ENCODE results near the gene KNDC1.
A peak's percentile ranks its signal among the peaks of the same experiment; 100 is the strongest.
"Not testable (repeated sequence)": the region's sequence is repeated elsewhere in the genome, so short reads cannot be mapped to it uniquely, and the experiment has no call there.

KNDC1 gene

DNA sequence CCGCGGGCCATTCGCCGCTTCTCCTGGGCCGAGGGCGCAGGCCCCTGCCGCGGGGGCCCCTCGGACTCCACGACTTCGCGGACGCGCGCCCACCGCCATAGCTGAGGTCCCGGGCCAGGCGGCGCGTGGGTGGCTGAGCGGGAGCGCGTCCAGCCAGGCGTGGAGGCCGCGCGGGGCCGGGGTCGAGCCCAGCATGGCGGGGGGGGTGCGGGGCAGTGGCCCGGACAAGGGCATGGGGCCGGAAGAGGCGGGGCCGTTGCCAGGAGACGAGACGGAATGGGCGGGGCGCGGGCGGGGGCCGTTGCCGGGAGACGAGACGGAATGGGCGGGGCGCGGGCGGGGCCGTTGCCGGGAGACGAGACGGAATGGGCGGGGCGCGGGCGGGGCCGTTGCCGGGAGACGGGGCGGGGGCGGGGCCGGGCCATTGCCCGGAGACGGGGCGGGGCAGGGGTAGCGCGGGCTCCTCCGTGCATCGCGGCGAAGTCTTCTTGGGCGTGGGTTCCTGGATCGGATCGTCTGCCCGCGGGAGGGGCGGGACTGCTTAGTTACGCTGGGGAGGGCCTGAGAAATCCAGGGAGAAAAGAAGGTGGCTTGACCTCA is 101.8 kb downstream of the KNDC1 start:
- DNase-seq (ENCODE audit: low read depth), result peak; percentile 79

DNA sequence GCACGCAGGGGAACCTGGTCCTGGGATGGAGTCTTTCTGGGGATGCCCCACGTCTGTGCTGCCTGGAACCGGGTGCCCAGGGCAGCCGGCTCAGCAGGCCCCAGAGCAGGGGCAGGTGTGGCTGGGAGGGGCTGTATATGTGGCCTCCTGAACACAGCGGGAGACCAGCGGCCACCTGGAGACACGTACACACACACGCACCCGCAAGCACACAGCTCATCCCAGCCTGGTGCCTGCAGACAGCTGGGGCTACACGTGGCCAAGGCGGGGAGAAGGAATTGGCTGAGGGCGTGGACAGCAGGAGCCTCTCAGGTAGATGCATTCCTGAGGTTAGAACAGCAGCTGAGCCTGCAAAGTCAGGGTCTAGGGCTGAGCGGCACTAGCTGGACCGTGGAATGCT is 102.7 kb downstream of the KNDC1 start:
- no peak for DNase-seq (ENCODE audit: low read depth)

DNA sequence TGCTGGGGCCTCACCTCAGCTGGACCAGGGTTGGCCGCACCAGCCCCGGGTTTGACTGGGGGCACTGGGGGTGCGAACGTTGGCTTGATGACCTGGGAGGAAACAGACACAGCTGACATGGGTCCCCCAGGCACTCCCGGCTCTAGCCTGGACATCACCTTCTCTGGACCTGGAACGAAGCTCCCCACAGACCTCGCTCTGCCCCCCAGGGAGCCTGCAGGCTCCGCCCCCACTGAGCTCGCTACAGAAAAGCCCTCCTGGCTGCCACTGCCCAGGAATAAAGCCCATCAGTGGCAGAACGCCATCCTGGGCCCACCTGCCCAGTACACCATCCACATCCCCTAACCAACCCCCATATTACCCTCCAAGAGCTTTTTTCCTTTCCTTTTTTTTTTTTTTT is 103.7 kb downstream of the KNDC1 start:
- no peak for DNase-seq (ENCODE audit: low read depth)

DNA sequence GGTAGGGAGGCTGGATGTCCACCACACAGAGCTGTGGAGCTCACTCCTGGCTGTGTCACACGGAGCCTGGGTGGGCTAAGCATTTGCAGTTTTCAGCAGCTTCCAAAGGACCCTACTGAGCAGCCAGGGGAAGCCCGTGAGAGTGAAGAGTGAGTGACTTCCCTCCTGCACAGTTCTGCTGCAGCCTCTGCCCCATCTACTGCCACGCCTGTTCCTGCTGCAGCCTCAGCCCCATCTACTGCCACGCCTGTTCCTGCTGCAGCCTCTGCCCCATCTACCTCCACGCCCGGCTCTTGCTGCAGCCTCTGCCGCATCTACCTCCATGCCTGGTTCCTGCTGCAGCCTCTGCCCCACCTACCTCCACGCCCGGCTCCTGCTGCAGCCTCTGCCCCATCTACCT is 104.4 kb downstream of the KNDC1 start:
- no peak for DNase-seq (ENCODE audit: low read depth)

DNA sequence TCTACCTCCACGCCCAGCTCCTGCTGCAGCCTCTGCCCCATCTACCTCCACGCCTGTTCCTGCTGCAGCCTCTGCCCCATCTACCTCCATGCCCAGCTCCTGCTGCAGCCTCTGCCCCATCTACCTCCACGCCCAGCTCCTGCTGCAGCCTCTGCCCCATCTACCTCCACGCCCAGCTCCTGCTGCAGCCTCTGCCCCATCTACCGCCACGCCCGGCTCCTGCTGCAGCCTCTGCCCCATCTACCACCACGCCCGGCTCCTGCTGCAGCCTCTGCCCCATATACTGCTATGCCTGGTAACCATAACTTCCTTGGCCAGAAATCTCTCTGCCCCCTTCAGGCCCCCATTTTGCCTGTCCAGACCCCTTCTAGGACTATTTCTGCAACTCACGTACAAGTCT is 105.0 kb downstream of the KNDC1 start:
- DNase-seq (ENCODE audit: low read depth), result not testable (repeated sequence)

DNA sequence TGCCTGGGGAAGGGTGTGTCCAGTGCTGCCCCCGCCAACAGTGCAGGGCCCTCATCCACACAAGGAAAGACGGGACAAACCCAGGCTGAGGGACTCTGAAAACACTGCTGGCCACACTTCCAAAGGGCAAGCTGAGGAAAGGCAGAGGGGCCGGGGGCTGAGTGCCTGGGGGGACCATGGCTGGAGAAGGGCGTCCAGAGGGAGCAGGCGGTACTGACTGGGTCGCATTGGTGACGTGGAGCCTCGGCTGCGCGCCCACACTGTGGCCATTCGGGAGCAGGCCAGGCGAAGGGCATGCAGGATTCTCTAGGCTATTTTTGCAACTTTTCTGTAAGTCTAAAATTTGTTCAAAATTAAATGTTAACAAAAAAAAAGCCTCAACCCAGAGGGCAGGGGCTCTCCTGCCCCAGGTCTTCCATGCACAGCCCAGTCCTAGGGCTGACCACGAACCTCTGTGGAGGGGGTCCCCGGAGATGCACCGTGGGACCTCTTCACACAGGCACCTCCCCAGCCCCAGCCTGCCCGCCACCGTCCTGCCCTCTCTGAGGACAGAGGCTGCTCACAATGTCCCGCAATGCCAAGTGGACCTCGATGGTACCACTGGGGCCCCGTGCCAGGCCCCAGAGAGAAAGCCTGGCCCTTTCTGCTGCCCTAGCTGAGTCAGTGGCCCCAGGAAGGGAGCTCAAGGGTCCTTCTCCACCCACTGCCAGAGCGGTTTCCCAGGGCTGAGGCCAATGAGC is 106.2 kb downstream of the KNDC1 start:
- no peak for DNase-seq (ENCODE audit: low read depth)

DNA sequence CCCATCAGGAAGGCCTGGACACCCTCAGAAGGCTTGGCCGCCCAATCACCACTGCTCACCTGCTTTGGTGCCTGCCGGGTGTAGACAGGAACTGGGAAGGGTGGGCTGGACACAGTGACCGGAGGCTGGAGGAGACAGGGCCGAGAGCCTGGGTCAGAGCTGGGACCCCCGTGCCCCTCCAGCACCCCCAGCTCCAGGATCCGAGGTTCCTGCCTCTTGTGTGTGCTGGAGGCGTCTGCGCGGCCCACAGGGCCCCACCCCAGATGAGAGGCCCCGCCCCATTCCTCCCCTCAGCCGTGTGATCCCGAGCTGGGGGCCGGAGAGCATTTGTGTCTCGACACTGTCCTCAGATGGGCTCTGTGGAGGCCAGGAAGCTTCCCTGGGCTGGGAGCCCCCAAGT is 107.3 kb downstream of the KNDC1 start:
- no peak for DNase-seq (ENCODE audit: low read depth)

DNA sequence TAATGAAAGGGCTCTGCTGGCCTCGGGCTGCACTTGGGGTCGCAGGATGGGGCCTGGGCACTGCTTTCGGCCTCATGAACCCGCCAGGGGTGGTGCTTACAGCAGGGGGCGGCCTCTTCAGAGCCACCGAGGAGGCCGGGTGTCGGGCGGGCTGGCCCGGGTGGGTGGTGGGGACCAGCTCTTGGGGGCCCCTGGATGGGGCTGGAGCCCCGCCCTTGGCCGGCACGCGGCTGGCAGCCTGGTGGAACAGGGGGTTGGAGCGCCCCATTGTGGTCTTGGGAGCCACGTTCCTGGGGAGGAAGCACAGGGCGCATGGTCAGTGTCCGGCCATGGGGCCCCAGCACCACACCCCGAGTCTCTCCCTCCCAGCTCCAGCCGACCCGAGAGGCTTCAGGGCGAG is 107.8 kb downstream of the KNDC1 start:
- no peak for DNase-seq (ENCODE audit: low read depth)

DNA sequence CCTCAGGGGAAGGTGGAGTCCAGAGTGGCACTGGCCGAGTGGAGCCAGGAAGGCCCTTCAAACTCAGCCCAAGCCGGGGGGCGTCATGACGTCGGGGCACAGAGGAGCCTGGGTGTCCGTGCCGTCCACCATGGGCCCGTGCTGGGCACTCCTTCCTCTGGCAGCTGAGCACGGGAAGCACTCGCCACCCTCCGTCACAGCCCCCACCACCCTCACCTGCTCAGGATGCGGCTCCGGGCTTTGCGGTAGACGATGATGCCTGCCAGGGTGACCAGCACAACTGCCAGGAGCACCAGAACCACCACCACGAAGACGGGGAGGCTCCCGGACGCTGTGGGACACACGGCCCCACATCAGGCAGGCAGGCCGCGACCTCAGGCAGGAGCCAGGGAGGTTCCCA is 108.5 kb downstream of the KNDC1 start:
- DNase-seq (ENCODE audit: low read depth), result no peak

DNA sequence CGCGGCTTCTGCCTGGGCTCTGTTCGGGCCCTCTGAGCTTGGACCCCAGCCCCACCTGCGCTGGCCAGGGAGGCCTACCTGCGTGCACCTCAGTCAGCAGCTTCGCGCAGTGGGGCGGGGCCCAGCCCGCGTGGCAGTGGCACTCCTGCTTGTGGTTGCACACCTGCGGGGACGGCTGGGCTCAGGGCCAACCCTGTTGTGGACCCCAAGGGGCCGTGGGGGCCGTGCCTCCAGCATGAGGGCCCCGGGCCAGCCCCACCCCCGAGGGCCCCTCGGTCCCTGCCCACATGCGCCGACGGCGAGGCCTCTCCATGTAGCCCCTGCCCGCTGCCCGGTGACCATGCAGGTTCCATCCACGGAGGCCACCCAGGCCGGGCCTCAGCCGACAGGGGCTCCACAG is 109.3 kb downstream of the KNDC1 start:
- no peak for DNase-seq (ENCODE audit: low read depth)

DNA sequence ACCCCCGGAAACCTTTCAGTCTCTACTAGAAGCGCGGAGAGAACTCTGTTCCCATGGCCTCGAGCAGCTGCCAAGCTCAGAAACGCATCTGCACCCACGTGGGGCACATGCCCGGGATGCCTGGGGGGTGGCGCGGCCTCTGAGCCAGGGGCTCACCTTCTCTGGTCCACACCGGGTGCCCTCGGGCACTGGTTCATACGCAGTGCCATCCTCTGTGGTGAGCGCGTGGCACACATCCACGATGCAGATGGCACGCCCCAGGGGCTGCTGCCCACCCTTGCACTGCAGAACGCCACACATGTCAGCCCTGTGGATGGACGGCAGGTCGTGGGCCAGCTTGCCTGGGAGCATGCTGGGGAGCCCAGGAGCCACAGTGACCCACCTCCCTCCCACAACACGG is 110.2 kb downstream of the KNDC1 start:
- DNase-seq (ENCODE audit: low read depth), result no peak

DNA sequence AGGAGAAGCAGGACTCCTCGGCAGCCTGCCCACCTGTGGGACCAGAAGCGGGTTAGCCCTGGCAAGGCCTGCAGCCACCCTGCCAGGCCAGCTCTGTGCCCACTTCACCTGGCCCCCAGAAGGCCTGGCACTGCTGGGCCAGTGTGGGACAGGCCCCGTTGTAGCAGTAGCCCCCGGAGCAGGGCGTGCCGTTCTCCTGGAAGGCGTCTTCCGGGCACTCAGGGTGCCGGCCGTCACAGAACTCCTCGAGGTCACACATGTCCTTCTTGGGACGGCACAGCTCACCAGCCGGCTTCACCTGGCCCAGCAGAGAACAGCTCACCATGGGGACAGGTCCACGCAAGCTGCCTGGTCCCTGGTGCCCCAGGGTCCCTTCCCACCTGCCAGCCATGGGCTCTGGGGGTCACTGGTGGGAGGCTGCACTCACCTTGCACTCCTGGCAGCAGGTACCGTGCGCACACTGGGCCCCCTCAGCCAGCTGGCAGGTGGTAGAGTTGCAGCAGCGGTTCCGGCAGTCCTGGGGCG is 110.8 kb downstream of the KNDC1 start:
- no peak for DNase-seq (ENCODE audit: low read depth)

DNA sequence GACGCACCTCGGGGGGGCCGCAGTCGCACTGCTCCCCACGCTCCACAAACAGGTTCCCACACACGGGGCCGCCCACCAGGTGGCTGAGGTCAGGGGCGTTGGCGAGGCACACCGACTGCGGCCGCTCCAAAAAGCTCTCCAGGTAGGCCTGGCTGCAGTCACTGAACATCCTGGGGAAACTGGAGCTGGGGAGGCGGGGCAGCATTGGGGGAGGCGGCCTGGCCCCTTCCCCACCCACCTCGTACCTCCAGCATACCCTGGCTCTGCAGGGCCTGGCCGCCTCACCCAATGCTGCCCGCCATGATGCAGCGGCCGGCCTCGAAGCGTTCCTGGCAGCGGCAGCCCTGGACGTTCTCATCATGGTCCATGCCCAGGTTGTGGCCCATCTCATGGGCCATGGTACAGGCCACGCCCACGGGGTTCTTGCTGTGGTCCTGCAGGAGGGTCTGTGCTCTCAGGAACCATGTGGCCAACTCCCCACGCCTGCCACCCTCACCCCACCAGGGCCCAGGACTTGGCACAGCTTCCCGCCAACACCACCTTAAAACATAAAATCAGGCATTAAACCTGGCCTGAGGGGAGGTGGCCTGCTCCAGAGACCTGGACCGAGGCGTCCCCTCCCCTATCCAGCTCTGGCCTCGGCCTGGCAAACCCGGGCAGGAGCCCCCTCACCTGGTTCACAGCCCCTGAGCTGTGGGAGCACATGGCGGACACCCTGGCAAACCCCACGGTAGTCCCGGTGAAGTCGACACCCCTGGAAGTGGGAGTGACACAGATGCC is 111.7 kb downstream of the KNDC1 start:
- no peak for DNase-seq (ENCODE audit: low read depth)

DNA sequence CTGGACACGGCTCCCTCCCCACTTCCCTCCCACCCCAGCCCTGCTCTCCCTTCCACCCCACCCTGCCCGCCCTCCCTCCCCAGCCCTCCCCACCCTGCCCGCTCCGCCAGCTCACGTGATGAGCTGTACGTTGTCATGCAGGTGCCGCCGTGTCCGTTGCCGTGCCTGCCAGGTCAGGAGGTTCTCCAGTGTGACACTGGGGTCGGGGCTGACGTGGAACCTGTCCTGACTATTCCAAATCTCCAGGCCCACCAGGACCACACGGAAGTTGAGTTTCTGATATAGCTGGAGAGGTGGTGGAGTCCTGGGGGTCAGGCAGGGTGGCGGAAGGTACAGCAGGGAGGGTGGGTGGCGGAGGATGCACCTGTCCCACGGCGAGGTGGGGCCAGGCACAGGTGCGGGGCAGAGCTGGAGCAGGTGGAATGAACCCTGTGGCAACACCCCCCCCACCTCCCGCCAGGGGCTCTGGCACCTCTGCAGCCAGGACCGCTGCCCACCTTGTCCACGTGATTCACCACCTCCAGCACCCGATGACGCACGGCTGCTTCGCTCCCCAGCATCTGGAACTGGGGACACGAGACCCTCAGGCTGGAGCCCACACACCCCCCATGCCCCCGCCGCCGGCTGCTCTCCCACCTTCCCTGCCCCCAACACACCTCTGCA is 112.4 kb downstream of the KNDC1 start:
- no peak for DNase-seq (ENCODE audit: low read depth)

DNA sequence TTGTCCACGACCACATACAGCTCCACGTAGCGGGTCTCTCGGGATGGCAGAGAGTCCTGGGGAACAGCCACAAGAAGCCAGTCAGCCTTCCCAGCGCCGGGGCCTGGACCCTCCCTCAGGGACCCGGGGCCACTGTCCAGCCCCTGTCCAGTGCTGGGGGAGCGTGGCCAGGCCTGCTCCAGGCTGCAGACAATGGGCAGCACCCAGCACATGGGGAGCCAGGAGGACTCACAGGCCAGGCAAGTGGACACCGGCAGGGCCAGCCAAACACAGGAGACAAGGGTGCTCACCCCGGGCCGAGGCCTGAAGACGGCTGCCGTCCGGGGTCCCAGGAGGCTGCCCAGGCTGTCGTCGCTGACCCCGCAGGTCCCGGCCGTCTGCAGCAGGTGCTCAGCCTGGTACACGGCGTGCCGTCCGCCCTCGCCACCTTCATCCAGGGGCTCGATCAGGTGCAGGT is 113.0 kb downstream of the KNDC1 start:
- DNase-seq (ENCODE audit: low read depth), result no peak

DNA sequence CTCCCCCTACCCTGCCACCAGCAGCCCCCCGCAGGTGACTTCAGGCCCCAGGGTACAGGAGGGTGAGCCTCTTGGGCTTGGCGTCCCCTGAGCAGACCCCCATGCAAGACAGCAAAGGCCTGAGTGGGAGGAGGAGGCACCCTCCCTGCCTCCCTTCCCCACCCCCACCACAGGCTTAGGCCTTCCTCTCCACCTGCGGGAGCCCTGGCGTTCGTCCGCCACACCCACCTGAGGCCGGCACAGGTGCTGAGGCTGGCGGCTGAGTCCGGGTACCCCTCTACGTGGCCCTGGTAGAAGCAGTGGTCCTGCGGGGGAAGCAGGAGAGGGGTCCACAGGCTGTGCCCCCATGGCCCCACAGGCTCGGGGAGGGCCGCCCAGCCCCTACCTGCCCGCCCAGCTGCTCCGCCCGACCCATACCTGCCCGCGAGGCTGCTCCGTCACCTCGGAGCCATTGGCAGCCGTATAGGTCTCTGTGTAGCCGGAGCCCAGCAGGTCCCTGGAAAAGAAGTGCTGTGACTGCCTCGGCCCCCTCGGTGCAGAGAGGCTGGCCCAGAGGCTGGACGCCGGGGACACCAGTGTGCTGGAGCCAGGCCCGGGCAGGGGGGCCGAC is 113.6 kb downstream of the KNDC1 start:
- DNase-seq (ENCODE audit: low read depth), result no peak

DNA sequence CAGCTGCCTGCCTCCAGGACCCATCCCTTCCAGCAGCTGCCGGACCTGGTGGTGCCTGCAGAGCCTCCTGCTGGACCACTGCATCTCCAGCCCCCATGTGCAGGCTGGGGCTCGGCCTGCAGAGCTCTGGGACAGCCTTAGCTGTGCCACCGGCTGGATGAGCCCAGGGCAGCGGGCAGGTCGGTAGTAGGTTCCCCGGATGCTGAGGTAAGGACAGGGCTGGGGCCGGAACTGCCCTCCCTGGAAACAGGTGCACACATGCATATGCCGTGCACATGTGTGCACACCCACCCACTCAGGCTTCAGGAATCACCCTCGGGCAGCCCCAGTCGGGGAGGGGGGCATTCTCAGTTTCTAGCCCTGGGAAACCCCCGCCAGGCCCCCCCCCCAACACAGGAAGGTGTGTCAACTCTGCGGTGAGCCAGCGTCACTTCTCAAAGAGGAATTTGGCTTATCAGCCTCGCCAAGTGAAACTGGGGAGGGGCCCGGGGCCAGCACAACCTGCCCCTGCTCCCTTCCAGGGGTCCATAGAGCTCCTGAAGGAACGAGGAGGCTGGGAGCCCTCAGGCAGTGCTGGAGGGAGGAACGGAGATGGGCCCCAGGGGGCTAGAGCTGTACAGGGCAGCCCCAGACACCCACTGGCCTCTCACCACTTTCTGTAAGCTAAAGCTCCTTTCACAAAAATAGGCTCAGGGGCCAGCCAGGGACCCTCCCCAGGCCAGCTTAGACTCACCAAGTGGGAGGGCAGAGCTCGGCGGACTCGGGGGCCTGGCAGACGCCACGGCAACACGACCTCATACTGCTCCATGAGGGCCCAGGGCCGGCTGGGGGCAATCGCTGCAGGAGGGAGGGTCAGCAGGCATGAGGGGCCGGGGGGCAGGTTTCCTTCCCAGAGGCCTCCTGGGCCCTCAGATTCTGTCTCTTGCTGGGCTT is 115.0 kb downstream of the KNDC1 start:
- DNase-seq (ENCODE audit: low read depth), result peak; percentile 78

DNA sequence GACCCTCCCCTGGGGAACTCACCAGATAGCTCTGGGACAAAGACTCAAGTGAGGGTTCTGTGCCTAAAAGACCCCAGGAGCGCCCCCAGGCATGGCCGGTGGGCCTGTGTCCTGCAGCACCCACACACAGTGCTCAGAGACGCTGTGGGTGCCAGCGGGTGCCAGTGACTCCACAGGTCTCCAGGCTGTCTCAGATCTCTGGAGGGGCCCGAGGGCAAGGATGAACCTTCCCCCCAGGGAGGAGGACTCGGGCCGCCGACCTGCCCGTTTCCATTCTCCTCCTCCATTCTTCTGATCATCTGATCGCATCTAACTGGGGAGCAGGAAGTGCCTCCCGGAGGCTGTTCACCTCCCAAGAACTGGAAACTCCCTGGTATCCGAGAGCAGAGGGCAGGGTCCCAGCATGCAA is 115.7 kb downstream of the KNDC1 start:
- no peak for DNase-seq (ENCODE audit: low read depth)
